GM19452 (cell line): ENCODE data around the gene UBE2D2.

Source experiments
- ATAC-seq: cut with Tn5 transposase; IDR thresholded peaks from one replicate; pipeline ENCODE4 v1.9.1; 2021; ENCODE audit not compliant: unreplicated experiment

Gene UBE2D2

DNA sequence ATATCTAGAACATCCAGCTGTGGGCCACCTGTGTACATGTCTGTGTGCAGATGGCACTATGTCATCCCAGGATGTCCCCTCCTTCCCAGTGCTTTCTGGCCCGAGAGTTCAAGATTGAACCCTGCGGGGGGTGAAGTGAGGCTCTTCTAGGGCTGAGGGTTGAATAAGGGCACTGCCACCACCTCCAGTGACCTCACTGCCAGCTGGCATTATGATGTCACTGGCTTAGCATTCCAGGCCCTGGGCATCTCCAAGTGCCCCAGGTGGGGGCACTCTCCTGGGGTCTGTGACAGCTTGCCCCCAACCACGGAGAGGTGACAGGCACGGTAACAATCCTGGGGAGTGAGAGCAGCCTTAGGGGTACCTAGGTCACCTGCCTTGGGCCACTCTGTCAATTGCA lies 114.1 kb downstream of the UBE2D2 start:
- ATAC-seq = no peak

DNA sequence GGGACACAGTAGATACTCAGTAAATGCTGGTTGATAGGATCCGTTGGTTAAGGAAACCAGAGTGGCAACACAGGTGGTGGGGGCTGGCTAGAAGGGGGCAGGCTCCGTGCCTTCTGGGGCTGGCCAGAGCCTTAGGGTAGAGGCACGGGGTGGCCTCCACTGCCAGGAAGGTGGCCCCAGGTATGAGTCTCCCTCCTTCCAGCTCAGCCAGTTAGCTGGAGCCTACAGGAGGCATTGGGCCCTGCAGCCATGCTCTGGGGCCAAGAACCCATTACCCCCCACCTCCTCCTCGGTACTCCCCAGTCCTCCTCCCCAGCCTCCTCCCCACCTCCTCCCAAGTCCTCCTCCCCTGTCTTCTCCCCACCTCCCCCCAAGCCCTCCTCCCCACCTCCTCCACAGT lies 114.7 kb downstream of the UBE2D2 start:
- ATAC-seq = no peak

DNA sequence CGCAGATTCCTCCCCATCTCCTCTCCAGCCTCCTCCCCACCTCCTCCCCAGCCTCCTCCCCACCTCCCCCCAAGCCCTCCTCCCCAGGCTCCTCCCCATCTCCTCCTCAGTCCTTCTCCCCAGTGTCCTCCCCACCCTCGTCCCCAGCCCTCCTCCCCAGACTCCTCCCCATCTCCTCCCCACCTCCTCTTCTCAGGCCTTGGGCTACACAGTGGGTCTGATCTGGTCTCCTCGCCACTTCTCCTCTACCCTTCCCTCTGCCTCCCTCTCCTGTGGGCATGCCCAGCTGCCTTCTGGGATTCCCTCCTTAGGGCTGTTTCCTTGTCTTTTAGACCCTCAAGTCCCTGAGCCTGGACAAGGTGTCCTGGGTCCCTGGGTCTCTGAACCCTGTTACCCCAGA lies 115.3 kb downstream of the UBE2D2 start:
- no peak for ATAC-seq

DNA sequence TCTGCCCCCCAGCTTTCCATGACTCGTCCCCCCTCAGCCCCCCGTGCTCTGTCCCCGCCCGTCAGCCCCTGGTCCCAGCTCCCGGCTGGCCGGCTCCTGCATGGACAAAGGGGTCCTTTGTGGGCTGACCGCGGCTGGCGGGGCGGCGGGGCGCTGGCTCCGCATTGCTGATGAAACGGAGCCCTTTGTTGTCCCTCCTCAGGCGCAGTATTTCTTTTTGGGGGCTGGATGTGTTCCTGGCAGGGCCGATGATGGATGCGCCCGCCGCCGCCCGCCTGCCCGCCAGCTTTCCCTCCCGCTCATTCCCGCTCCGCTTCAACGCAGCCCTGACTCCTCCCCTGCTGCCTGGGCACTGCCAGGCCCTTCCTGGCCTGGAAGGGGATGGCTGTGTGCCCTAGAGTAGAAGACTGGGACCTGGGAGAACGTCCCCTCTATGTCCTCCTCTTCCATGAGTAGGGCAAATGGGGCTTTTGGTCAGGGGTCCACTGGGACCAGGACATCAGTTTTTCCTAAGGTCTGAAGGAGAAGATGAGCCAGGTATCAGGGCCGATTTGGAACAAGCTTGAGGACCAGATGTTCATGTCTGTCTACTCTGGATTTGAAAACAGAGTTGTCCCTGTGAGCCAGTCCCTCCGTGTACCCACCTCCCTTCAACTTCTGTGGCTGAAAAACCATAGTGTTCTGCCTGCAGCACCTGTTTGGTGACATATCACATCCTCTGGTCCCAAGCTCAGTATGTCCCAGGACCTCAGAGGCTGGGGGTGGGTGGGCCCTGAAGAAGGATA lies 116.0 kb downstream of the UBE2D2 start:
- no peak for ATAC-seq
